CD4-positive, alpha-beta T cell (primary cell): Measurements from ENCODE around the gene ATP8A2. TPM values are rescaled to one million over a fixed set of nuclear protein-coding genes. Genes with fewer than 3 reads are reported as not detected.
A peak's percentile ranks its signal among the peaks of the same experiment; 100 is the strongest.

Source experiments
- ATAC-seq: fragments of 200-7000 bp; cut with Tn5 transposase; one replicate; pipeline ENCODE4 v1.10.0; 2022; ENCODE audit warnings: mild to moderate bottlenecking; ENCODE audit not compliant: poor library complexity
- CTCF ChIA-PET: fragments of 350-600 bp; sonication (Branson Sonifier 250); formaldehyde crosslinking; loops from one replicate; lab custom pipeline; 2021; ENCODE audit warnings: antibody characterized with exemption, inconsistent platforms; lab: Charles Lee
- POLR2A ChIA-PET: fragments of 350-600 bp; sonication (Branson Sonifier 250); formaldehyde crosslinking; loops from one replicate; lab custom pipeline; 2021; ENCODE audit warnings: antibody characterized with exemption, inconsistent platforms; lab: Charles Lee
- DNase-seq, 14 experiments: peaks; one replicate each; pipeline ENCODE4 v3.0.0-alpha.2; 2013 to 2020; ENCODE audit warnings: mixed read lengths in 2 of 14
- H3K27ac ChIP-seq, 2 donors: one replicate each; pipeline versions ENCODE4 v1.5.1 to v1.7.0; 2013; ENCODE audit warnings: low read length in 2 of 2, low read depth in 1 of 2, mild to moderate bottlenecking in 1 of 2
- H3K27me3 ChIP-seq, 2 experiments: 1 replicate in 1 of 2; 2 replicates in 1 of 2; pipeline versions ENCODE4 v1.6.1 to v1.7.0; 2013; ENCODE audit warnings: low read length in 2 of 2, control low read depth in 1 of 2, mild to moderate bottlenecking in 1 of 2, moderate library complexity in 1 of 2; ENCODE audit not compliant: insufficient read depth in 2 of 2, control insufficient read depth in 1 of 2
- H3K36me3 ChIP-seq: one replicate; pipeline ENCODE4 v1.6.1; 2013; ENCODE audit warnings: low read length, control low read depth; ENCODE audit not compliant: insufficient read depth
- H3K4me1 ChIP-seq: one replicate; pipeline ENCODE4 v1.6.1; 2013; ENCODE audit warnings: low read length, control low read depth; ENCODE audit not compliant: insufficient read depth
- H3K4me3 ChIP-seq: one replicate; pipeline ENCODE4 v1.5.1; 2013; ENCODE audit warnings: mild to moderate bottlenecking, low read length, moderate library complexity
- H3K9me3 ChIP-seq, 2 experiments: 1 replicate in 1 of 2; 2 replicates in 1 of 2; pipeline versions ENCODE4 v1.6.1 to v1.7.0; 2013; ENCODE audit warnings: low read length in 2 of 2, mild to moderate bottlenecking in 2 of 2, control low read depth in 1 of 2, moderate library complexity in 1 of 2; ENCODE audit not compliant: control insufficient read depth in 1 of 2, insufficient read depth in 1 of 2
- H3K27ac Mint-ChIP-seq: one replicate; pipeline ENCODE4 v1.8.0; 2020; ENCODE audit warnings: mixed read lengths
- H3K27me3 Mint-ChIP-seq: one replicate; pipeline ENCODE4 v1.8.0; 2021; ENCODE audit warnings: mixed read lengths
- H3K36me3 Mint-ChIP-seq: one replicate; pipeline ENCODE4 v1.8.0; 2021; ENCODE audit warnings: low read depth, mixed read lengths
- H3K4me1 Mint-ChIP-seq: one replicate; pipeline ENCODE4 v1.8.0; 2021; ENCODE audit warnings: low read depth, mixed read lengths
- H3K4me3 Mint-ChIP-seq: one replicate; pipeline ENCODE4 v1.8.0; 2020; ENCODE audit warnings: mild to moderate bottlenecking, mixed read lengths
- H3K9me3 Mint-ChIP-seq: one replicate; pipeline ENCODE4 v1.8.0; 2020; ENCODE audit warnings: mixed read lengths
- intact Hi-C, 2 experiments: fragments of 100-400 bp; cut with DNase I in 1 of 2; cut with micrococcal nuclease in 1 of 2; formaldehyde crosslinking; loops; one replicate each; pipeline versions ENCODE4 v1.15.1 to v1.9.0; 2023 to 2025; cut with DNase I, micrococcal nuclease
- total RNA-seq, 174 experiments: library from RNA in 2 of 174; stranded (reverse) in 2 of 174; gene quantifications; one replicate each; pipeline ENCODE4 v1.2.3 and lab custom pipeline; 2021 to 2026
- TF ChIP-seq, protein P1 (sequence below): fragments of 200-600 bp; IDR thresholded peaks from one replicate; pipeline ENCODE4 v1.8.0; 2022; ENCODE audit warnings: antibody characterized with exemption, mild to moderate bottlenecking

Gene ATP8A2
- total RNA-seq, 2 experiments from 2014 or later = 0.22 to 0.36 TPM

DNA sequence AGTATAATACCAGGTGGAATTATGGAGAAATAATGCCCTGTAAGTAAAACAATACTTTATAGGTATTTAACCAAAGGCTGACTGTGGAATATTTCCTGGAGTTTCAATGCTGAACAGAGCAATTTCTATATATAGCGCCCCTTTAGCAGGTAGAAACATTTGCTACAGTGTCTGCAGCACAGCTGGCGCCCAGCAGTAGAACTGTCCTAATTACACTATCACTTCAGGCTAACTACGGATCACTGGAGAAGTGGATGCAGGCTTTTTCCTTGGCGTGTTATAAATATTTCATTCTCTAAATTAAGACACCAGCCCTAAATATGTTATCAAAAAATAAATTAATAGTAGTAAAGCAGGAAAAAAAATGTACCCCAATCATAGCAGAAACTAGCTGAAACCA lies 677.0 kb downstream of the ATP8A2 start:
- CTCF ChIA-PET = no interaction called here
- peak overlapping the region; percentile 6 for H3K4me3 Mint-ChIP-seq
- peaks cover 40% of the 10 kb centered on the region for H3K27me3 Mint-ChIP-seq
- POLR2A ChIA-PET = no interaction called here
- ATAC-seq (no peak), DNase-seq (no peak)
- no peak overlapping the region for H3K27ac ChIP-seq
- H3K4me1 ChIP-seq = peaks cover 26% of the 10 kb centered on the region
- no peaks in the 10 kb centered on the region for H3K9me3 Mint-ChIP-seq
- no peaks in the 10 kb centered on the region for H3K36me3 Mint-ChIP-seq
- H3K4me1 Mint-ChIP-seq = peaks cover 27% of the 10 kb centered on the region
- H3K9me3 ChIP-seq = peaks cover 0 to 14% of the 10 kb centered on the region in 2 experiments
- H3K36me3 ChIP-seq = no peaks in the 10 kb centered on the region
- TF ChIP-seq, protein P1, sequence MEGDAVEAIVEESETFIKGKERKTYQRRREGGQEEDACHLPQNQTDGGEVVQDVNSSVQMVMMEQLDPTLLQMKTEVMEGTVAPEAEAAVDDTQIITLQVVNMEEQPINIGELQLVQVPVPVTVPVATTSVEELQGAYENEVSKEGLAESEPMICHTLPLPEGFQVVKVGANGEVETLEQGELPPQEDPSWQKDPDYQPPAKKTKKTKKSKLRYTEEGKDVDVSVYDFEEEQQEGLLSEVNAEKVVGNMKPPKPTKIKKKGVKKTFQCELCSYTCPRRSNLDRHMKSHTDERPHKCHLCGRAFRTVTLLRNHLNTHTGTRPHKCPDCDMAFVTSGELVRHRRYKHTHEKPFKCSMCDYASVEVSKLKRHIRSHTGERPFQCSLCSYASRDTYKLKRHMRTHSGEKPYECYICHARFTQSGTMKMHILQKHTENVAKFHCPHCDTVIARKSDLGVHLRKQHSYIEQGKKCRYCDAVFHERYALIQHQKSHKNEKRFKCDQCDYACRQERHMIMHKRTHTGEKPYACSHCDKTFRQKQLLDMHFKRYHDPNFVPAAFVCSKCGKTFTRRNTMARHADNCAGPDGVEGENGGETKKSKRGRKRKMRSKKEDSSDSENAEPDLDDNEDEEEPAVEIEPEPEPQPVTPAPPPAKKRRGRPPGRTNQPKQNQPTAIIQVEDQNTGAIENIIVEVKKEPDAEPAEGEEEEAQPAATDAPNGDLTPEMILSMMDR = no peak
- intact Hi-C loops = loop anchor here in 1 of 2 experiments (5.0 kb wide), 1 partner anchor 76 kb away; no protein-coding TSS in a partner anchor
- H3K4me3 ChIP-seq = no peak overlapping the region
- no peak overlapping the region for H3K27ac Mint-ChIP-seq
- peaks cover 21 to 31% of the 10 kb centered on the region in 2 experiments for H3K27me3 ChIP-seq

DNA sequence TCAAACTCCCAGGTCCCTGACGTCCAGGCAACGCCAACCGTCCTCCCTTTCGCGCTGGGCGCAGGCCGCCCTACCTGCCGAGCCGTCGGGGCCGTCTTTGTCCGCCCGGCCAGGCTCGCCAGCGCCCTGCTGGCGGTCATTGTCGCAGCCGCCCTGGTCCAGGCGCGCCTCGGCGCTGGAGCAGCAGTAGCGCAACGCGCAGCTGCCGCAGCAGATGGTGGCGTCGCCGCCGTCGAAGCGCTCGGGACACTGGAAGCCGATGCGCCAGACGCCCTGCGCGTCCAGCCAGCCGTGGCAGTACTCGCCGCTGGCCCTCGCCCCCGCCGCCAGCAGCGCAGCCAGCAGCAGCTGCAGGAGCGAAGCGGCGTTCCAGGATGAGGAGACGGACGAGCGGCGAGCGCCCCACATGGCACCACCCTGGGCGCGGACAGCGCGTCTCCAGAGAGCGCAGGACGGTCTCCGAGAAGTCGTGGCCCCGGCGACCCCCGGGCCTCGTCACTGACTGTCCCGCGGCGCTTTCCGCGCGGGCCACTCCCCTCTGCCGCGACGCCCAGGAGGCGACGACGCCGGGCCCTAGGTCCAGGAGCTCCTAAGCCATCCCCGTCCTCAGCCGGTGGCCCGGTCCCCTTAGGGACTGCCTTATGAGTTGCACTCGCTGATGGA lies 678.9 kb downstream of the ATP8A2 start:
- intact Hi-C loops = no loop called here
- Histone ChIP-seq H3K4me3 (peak overlapping the region; percentile 53), H3K27me3 (peaks cover 21 to 31% of the 10 kb centered on the region in 2 experiments), H3K36me3 (no peaks in the 10 kb centered on the region), H3K4me1 (peaks cover 26% of the 10 kb centered on the region), H3K27ac (no peak overlapping the region), H3K9me3 (peaks cover 0 to 14% of the 10 kb centered on the region in 2 experiments)
- ChIA-PET POLR2A (no interaction called here), CTCF (no interaction called here)
- H3K36me3 Mint-ChIP-seq = no peaks in the 10 kb centered on the region
- H3K27me3 Mint-ChIP-seq = peaks cover 45% of the 10 kb centered on the region
- peaks cover 18% of the 10 kb centered on the region for H3K4me1 Mint-ChIP-seq
- no peaks in the 10 kb centered on the region for H3K9me3 Mint-ChIP-seq
- H3K4me3 Mint-ChIP-seq = peak overlapping the region; percentile 15
- TF ChIP-seq, protein P1 = no peak
- no peak overlapping the region for H3K27ac Mint-ChIP-seq
- DNase-seq (peak in 5 of 14 experiments; percentile 7 to 39 (median 10)), ATAC-seq (no peak)

DNA sequence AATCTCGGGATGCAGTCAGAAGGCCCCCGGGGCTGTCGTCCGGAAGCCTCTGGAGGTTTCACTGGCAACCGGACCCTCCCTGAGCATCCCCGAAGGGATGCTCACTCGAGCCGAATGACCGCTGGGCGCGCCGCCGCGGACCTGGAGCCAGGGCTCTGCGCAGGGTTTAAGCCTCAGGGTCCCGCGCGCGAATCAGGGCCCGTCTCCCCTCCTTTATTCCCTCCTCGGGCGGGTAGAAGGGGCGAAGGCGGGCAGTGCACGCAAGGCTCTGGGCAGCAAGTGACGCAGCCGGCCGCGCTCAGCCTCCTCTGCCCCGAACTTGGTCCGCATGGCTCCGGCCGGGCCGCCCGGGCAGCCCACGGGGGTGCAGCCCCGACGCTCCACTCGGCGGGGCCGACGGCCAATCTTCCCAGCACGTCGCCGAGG lies 679.5 kb downstream of the ATP8A2 start:
- Histone ChIP-seq H3K27ac (no peak overlapping the region), H3K4me1 (peaks cover 26% of the 10 kb centered on the region), H3K36me3 (no peaks in the 10 kb centered on the region), H3K9me3 (peaks cover 0 to 14% of the 10 kb centered on the region in 2 experiments), H3K4me3 (peak overlapping the region; percentile 53), H3K27me3 (peaks cover 21 to 31% of the 10 kb centered on the region in 2 experiments)
- Mint-ChIP-seq H3K4me1 (peaks cover 18% of the 10 kb centered on the region), H3K36me3 (no peaks in the 10 kb centered on the region), H3K4me3 (peak overlapping the region; percentile 15), H3K27me3 (peaks cover 45% of the 10 kb centered on the region), H3K9me3 (no peaks in the 10 kb centered on the region), H3K27ac (no peak overlapping the region)
- ChIA-PET POLR2A (no interaction called here), CTCF (interaction anchor here (0.5 kb wide), 1 partner anchor 344 kb away, joined by 3 read pairs; no protein-coding TSS in a partner anchor)
- TF ChIP-seq, protein P1 = no peak
- ATAC-seq (no peak), DNase-seq (no peak)
- intact Hi-C loops = no loop called here
